Mesodermal cell (in vitro differentiated cells): ENCODE data around the gene L3MBTL1.
"Not testable (repeated sequence)": the region's sequence is repeated elsewhere in the genome, so short reads cannot be mapped to it uniquely, and the experiment has no call there.

Experiments used
- H3K27ac ChIP-seq: 2 replicates; pipeline ENCODE4 v1.7.0; 2013; ENCODE audit warnings: mild to moderate bottlenecking, low read depth, low read length, moderate library complexity; ENCODE audit not compliant: severe bottlenecking
- H3K36me3 ChIP-seq: 2 replicates; pipeline ENCODE4 v1.7.1; 2013; ENCODE audit warnings: mild to moderate bottlenecking, low read length, moderate library complexity; ENCODE audit not compliant: control insufficient read depth, insufficient read depth
- H3K4me1 ChIP-seq: one replicate; pipeline ENCODE4 v1.7.1; 2013; ENCODE audit warnings: mild to moderate bottlenecking, low read length; ENCODE audit not compliant: insufficient read depth, control insufficient read depth, poor library complexity, severe bottlenecking
- H3K4me3 ChIP-seq: 2 replicates; pipeline ENCODE4 v1.7.0; 2013; ENCODE audit warnings: low read length, control low read depth, mild to moderate bottlenecking; ENCODE audit not compliant: insufficient read depth, poor library complexity, severe bottlenecking; ENCODE audit errors: extremely low read depth
- H3K9me3 ChIP-seq: 2 replicates; pipeline ENCODE4 v1.7.1; 2013; ENCODE audit warnings: mild to moderate bottlenecking, low read length, moderate library complexity; ENCODE audit not compliant: control insufficient read depth
- WGBS, 2 experiments: methylation state at CpG; one replicate each; pipeline ENCODE4 v1.1.5; 2013; ENCODE audit warnings: missing lambda C conversion rate in 2 of 2; ENCODE audit not compliant: insufficient coverage in 2 of 2; 5-methylcytosine and 5-hydroxymethylcytosine counted together

L3MBTL1 gene

DNA sequence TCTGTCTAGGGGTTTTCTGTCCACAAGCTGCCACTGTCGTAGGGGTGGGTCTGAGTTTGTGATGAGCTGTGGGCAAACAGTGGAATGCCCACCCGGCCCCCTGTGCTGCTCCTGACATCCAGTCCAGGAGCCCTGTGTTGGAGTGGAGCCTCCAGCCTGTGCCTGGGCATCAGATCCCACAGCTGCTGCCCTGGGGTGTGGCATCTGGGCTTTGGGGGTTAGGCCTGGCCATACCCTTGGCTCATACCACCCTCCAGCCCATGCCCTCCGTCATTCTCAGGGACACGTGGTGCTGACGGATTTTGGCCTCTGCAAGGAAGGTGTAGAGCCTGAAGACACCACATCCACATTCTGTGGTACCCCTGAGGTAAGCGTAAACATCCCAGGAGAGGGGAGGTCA, 64.3 kb downstream of the L3MBTL1 start:
- Histone ChIP-seq H3K27ac (no peak overlapping the region), H3K36me3 (no peaks in the 10 kb centered on the region), H3K4me3 (no peak overlapping the region), H3K9me3 (no peaks in the 10 kb centered on the region), H3K4me1 (no peaks in the 10 kb centered on the region)
- WGBS, 2 experiments = 82 to 95% methylated on average over 4 to 5 of the region's 6 CpGs

DNA sequence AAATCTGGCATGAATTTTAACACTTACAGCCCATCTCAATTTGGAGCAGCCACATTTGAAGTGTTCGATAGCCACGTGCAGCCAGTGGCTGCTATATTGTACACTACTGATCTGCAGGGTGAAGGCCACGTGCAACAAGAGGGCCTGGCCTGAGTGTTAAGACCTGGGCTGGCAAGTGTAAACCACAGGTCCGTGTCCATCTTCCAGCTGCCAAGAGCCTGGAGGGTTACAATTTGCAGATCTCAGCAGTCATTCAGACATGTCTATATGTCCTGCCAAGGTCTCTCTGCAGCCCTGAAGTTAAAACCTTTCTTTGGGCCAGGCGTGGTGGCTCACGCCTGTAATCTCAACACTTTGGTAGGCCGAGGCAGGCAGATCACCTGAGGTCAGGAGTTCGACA, 65.4 kb downstream of the L3MBTL1 start:
- Histone ChIP-seq H3K9me3 (no peaks in the 10 kb centered on the region), H3K27ac (no peak overlapping the region), H3K36me3 (no peaks in the 10 kb centered on the region), H3K4me3 (no peak overlapping the region), H3K4me1 (no peaks in the 10 kb centered on the region)
- 93% methylated on average over 7 to 8 of the region's 8 CpGs for WGBS, 2 experiments

GRCh38 chr20:43576108-43576507, 68.6 kb downstream of the L3MBTL1 start:
- Histone ChIP-seq H3K4me3 (no peak overlapping the region), H3K36me3 (no peaks in the 10 kb centered on the region), H3K4me1 (no peaks in the 10 kb centered on the region), H3K27ac (no peak overlapping the region), H3K9me3 (no peaks in the 10 kb centered on the region)
- 81 to 85% methylated on average over 9 to 10 of the region's 10 CpGs for WGBS, 2 experiments

- Histone ChIP-seq H3K4me3 (no peak overlapping the region), H3K27ac (no peak overlapping the region), H3K4me1 (no peaks in the 10 kb centered on the region), H3K9me3 (no peaks in the 10 kb centered on the region), H3K36me3 (no peaks in the 10 kb centered on the region)
- 88 to 95% methylated on average over 3 to 4 of the region's 7 CpGs for WGBS, 2 experiments
Observed at GRCh38 chr20:43579861-43580793, 72.6 kb downstream of the L3MBTL1 start.

- Histone ChIP-seq H3K9me3 (no peaks in the 10 kb centered on the region), H3K4me1 (no peaks in the 10 kb centered on the region), H3K4me3 (no peak overlapping the region), H3K27ac (no peak overlapping the region), H3K36me3 (no peaks in the 10 kb centered on the region)
- WGBS, 2 experiments = 91 to 94% methylated on average over 5 of the region's 7 CpGs
Observed at GRCh38 chr20:43583133-43583864, 75.8 kb downstream of the L3MBTL1 start.

DNA sequence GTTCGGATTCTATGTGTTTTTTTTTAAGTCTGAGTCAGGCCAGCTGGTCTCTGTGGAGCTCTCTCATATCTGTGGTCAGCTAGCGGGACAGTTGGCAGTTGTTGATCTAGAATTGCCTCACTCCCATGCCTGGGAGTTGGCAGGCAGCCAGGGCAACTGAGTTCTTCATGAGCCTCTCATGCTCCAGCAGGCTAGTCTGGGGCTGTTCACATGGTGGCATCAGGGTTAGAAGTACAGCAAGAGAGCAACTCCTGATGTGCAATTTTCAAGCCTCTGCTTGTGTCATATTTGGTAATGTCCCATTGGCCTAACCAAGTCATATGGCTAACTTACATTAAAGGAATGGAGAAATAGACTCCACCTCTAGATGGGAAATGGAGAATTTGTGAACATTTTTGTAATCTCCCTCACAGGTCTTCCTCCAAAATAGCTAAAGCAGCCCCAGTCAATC, 76.5 kb downstream of the L3MBTL1 start:
- H3K27ac ChIP-seq = no peak overlapping the region
- no peaks in the 10 kb centered on the region for H3K4me1 ChIP-seq
- no peaks in the 10 kb centered on the region for H3K9me3 ChIP-seq
- H3K36me3 ChIP-seq = no peaks in the 10 kb centered on the region
- H3K4me3 ChIP-seq = no peak overlapping the region
- WGBS, 2 experiments = 86 to 100% methylated on average over 1 of the region's 2 CpGs

DNA sequence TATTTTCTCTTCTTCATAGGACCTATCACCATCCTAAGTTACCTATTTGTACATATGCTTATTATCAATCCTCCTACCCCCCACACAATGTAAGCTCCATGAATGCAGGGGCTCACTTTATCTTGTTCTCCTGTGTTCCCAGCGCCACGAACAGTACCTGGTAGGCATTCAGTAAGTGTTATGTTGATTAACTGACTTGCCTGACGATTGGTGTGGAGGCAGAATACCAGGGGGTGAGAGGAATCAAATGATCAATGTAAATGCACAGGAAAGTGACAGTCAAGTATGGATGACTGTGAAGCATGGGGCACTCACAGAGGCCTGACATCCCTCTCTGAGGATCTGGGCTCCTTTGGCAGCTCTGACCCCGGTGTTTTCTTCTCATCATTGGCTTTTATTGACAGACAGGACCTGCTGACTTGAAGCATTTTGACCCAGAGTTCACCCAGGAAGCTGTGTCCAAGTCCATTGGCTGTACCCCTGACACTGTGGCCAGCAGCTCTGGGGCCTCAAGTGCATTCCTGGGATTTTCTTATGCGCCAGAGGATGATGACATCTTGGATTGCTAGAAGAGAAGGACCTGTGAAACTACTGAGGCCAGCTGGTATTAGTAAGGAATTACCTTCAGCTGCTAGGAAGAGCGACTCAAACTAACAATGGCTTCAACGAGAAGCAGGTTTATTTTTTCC, 77.1 kb downstream of the L3MBTL1 start:
- 77 to 83% methylated on average over 5 to 6 of the region's 7 CpGs for WGBS, 2 experiments
- no peak overlapping the region for H3K4me3 ChIP-seq
- no peaks in the 10 kb centered on the region for H3K9me3 ChIP-seq
- no peaks in the 10 kb centered on the region for H3K4me1 ChIP-seq
- no peak overlapping the region for H3K27ac ChIP-seq
- H3K36me3 ChIP-seq = no peaks in the 10 kb centered on the region

- Histone ChIP-seq H3K9me3 (no peaks in the 10 kb centered on the region), H3K36me3 (no peaks in the 10 kb centered on the region), H3K4me3 (no peak overlapping the region), H3K27ac (no peak overlapping the region), H3K4me1 (peaks cover 1% of the 10 kb centered on the region)
- WGBS, 2 experiments = 73 to 78% methylated on average over 8 of the region's 8 CpGs
Observed at GRCh38 chr20:43586641-43587040, 79.1 kb downstream of the L3MBTL1 start.

GRCh38 chr20:43588526-43588925, 81.0 kb downstream of the L3MBTL1 start:
- 94% methylated on average over 8 to 9 of the region's 10 CpGs for WGBS, 2 experiments
- not testable (repeated sequence) for H3K4me3 ChIP-seq, H3K36me3 ChIP-seq, H3K27ac ChIP-seq, H3K9me3 ChIP-seq, H3K4me1 ChIP-seq

- WGBS, 2 experiments = 35 to 41% methylated on average over 4 to 6 of the region's 9 CpGs
- Histone ChIP-seq H3K27ac (peak overlapping the region; percentile 86), H3K36me3 (peaks cover 9% of the 10 kb centered on the region), H3K4me1 (peaks cover 3% of the 10 kb centered on the region), H3K4me3 (peak overlapping the region; percentile 71), H3K9me3 (no peaks in the 10 kb centered on the region)
Observed at GRCh38 chr20:43590036-43590391, 82.5 kb downstream of the L3MBTL1 start.
